Measurements from ENCODE around the gene RNF144A. TPM values are rescaled to one million over a fixed set of nuclear protein-coding genes. Genes with fewer than 3 reads are reported as not detected.

The RNF144A gene
- total RNA-seq, 3 donors from 2014 or later (not counting 1 experiment from before 2014, with no cell fraction given), result 17.3 to 36.7 (median 19.0) TPM

DNA sequence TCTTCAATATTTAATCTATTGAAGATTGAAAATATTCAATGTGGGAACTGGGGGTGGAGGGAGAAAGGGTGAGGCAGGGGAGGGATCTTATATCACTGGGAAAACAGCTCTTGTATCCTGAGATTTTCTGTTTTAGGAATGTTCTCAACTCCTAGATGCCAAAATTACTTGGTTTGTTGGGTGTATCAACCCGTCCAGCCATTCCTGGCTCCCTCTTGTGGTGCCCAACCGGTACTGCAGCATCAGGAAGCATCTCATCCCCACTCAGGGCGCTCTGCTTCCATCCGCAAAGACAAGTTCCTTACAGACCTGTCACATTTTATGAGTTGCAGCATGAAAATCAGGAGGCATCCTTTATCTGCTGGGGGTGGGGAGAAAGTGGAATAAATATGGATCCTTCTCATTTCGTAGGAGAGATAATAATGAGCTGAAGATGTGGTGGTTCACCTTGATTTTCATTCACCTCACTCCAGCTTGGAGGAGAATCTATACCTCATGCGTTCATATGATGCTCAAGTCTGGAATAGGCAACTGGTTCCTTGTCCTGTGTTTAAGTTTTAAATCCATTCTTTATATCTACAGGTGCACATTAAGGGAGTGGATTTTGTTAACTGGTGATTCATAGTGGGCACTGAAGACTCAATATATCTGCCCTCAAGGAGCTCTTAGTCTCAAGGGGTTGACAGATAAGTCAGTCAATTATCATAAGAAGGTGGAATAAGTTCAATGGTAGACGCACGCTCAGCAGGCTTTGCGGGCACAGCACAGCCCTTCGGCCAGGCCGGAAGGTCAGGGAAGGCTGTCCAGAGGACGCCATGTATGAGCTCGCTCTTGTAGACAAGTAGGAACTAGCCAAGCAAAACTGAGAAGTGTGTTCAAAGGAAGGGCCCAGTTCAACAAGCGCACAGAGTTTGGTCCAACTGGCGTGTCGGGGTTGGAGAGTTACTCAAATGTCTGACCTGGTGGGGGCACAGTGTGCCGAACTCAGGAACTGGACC, 127.3 kb downstream of the RNF144A start:
- TF ChIP-seq, protein P1, sequence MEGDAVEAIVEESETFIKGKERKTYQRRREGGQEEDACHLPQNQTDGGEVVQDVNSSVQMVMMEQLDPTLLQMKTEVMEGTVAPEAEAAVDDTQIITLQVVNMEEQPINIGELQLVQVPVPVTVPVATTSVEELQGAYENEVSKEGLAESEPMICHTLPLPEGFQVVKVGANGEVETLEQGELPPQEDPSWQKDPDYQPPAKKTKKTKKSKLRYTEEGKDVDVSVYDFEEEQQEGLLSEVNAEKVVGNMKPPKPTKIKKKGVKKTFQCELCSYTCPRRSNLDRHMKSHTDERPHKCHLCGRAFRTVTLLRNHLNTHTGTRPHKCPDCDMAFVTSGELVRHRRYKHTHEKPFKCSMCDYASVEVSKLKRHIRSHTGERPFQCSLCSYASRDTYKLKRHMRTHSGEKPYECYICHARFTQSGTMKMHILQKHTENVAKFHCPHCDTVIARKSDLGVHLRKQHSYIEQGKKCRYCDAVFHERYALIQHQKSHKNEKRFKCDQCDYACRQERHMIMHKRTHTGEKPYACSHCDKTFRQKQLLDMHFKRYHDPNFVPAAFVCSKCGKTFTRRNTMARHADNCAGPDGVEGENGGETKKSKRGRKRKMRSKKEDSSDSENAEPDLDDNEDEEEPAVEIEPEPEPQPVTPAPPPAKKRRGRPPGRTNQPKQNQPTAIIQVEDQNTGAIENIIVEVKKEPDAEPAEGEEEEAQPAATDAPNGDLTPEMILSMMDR (IDR thresholded peaks at IDR 0.05), result peak; percentile 98
- intact Hi-C loops (cut with micrococcal nuclease), result loop anchor here (1.0 kb wide), 3 partner anchors 143 to 218 kb away; no protein-coding TSS in a partner anchor
- DNase-seq (peak; percentile 52 to 83), ATAC-seq (peak; percentile 77 to 88 (median 85))
- H3K36me3 Mint-ChIP-seq, result peaks cover 7% of the 10 kb centered on the region
- no peak overlapping the region for H3K27ac Mint-ChIP-seq
- H3K9me3 ChIP-seq (ENCODE audit: control insufficient read depth, insufficient read depth, low read length), result no peaks in the 10 kb centered on the region
- H3K9me3 Mint-ChIP-seq, result no peaks in the 10 kb centered on the region
- H3K27ac ChIP-seq (ENCODE audit: low read length), result no peak overlapping the region
- WGBS (ENCODE audit: insufficient coverage), result 86% methylated on average over 16 of the region's 17 CpGs
- H3K4me3 Mint-ChIP-seq, result no peak overlapping the region
- peaks cover 6% of the 10 kb centered on the region for H3K36me3 ChIP-seq (ENCODE audit: control insufficient read depth, insufficient read depth, low read length)
- H3K4me1 ChIP-seq (ENCODE audit: control insufficient read depth, insufficient read depth, low read length), result peaks cover 6% of the 10 kb centered on the region
- peaks cover 6 to 10% of the 10 kb centered on the region in 2 donors for H3K4me1 Mint-ChIP-seq
- H3K27me3 Mint-ChIP-seq (ENCODE audit: low read depth in 2 of 2), result no peaks in the 10 kb centered on the region
- no peak overlapping the region for H3K4me3 ChIP-seq (ENCODE audit: low read length)
- no peaks in the 10 kb centered on the region for H3K27me3 ChIP-seq (ENCODE audit: control insufficient read depth, insufficient read depth, low read length)

DNA sequence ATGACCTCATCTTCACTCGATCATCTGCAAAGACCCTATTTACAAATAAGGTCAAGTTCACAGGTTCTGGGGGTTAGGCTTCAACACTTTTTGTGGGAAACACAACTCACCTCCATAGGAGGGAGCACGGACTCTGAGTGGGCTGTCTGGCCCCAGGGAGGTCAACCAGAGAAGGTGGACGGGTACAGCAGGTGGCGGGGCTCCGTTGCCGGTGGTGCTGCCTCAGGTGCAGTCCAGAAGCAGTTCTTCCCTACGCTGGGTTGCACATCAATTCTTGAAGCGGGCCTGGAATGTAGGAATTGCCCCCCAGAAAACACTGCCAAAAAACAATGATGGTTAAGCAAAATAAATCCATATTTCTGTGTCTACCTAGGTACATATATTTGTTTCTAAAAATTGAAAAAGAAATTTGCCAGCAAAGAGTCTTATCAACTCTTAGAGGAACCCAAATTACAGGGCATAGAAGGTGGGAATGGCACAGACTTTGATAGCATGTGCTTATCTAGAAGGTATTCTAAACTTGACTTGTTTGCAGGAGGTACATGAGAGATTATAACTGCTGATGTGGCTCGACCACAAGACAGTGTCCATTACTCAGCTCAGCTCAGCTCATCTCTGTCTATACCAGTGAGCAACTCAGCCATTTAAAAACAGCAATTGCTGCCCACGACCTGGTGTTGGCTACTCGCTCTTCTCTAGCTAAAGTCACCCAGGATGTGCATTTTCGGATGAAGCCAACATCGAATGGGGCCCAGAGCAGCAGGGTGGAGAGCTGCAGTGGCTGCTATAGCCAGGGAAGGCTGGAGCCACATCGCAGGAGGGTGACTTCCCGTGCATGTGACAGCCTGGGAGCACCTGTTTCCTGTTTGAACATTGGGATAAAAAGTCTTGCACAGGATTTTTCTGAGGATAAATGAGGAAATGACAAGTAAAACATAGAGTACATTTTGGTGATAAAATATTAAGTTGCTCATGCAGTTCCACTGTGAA, 128.7 kb downstream of the RNF144A start:
- no peak overlapping the region for H3K4me3 Mint-ChIP-seq
- peaks cover 6 to 17% of the 10 kb centered on the region in 2 donors for H3K4me1 Mint-ChIP-seq
- 68% methylated on average over 15 of the region's 15 CpGs for WGBS (ENCODE audit: insufficient coverage)
- H3K9me3 ChIP-seq (ENCODE audit: control insufficient read depth, insufficient read depth, low read length), result no peaks in the 10 kb centered on the region
- no peak overlapping the region for H3K27ac Mint-ChIP-seq
- peaks cover 6% of the 10 kb centered on the region for H3K4me1 ChIP-seq (ENCODE audit: control insufficient read depth, insufficient read depth, low read length)
- no peak overlapping the region for H3K27ac ChIP-seq (ENCODE audit: low read length)
- DNase-seq (no peak), ATAC-seq (no peak)
- intact Hi-C loops (cut with micrococcal nuclease), result no loop called here
- no peak overlapping the region for H3K4me3 ChIP-seq (ENCODE audit: low read length)
- H3K9me3 Mint-ChIP-seq, result no peaks in the 10 kb centered on the region
- no peaks in the 10 kb centered on the region for H3K27me3 ChIP-seq (ENCODE audit: control insufficient read depth, insufficient read depth, low read length)
- peaks cover under 1% of the 10 kb centered on the region for H3K36me3 Mint-ChIP-seq
- H3K36me3 ChIP-seq (ENCODE audit: control insufficient read depth, insufficient read depth, low read length), result no peaks in the 10 kb centered on the region
- TF ChIP-seq, protein P1 (IDR thresholded peaks at IDR 0.05), result no peak
- peaks cover 0 to 1% of the 10 kb centered on the region in 2 donors for H3K27me3 Mint-ChIP-seq (ENCODE audit: low read depth in 2 of 2)

DNA sequence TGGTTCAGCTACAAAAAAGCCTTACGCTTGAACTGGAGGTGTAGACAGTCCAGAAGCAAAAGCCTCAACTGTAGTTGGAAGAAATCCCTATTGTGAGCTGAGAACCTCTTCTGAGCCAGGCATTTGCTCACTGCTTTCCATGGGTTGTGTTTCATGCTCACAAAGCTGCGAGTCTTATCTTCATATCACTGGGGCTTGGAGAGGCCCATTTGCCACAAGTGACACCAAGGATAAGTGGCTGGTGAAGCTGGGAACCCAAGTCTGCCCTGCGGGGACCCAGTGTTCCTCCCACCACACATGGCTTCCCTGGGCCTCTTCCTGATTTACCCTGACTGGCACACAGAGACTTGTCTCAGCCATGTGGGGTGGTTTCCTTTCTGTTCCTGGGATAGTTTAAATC, 130.4 kb downstream of the RNF144A start:
- Mint-ChIP-seq H3K27ac (no peak overlapping the region), H3K36me3 (no peaks in the 10 kb centered on the region), H3K4me1 (peaks cover 6 to 19% of the 10 kb centered on the region in 2 donors), H3K4me3 (no peak overlapping the region), H3K9me3 (no peaks in the 10 kb centered on the region), H3K27me3 (ENCODE audit: low read depth in 2 of 2) (peaks cover 0 to 2% of the 10 kb centered on the region in 2 donors)
- no peaks in the 10 kb centered on the region for H3K27me3 ChIP-seq (ENCODE audit: control insufficient read depth, insufficient read depth, low read length)
- H3K4me3 ChIP-seq (ENCODE audit: low read length), result no peak overlapping the region
- WGBS (ENCODE audit: insufficient coverage), result 59% methylated on average over 3 of the region's 3 CpGs
- H3K36me3 ChIP-seq (ENCODE audit: control insufficient read depth, insufficient read depth, low read length), result no peaks in the 10 kb centered on the region
- H3K9me3 ChIP-seq (ENCODE audit: control insufficient read depth, insufficient read depth, low read length), result no peaks in the 10 kb centered on the region
- DNase-seq (no peak), ATAC-seq (no peak)
- H3K27ac ChIP-seq (ENCODE audit: low read length), result no peak overlapping the region
- H3K4me1 ChIP-seq (ENCODE audit: control insufficient read depth, insufficient read depth, low read length), result peaks cover 6% of the 10 kb centered on the region
- TF ChIP-seq, protein P1 (IDR thresholded peaks at IDR 0.05), result no peak
- intact Hi-C loops (cut with micrococcal nuclease), result no loop called here

Measured in natural killer cell (primary cell).